ENCODE measurements around the gene COG3. TPM values are rescaled to one million over a fixed set of nuclear protein-coding genes. Genes with fewer than 3 reads are reported as not detected.

The COG3 gene
- total and polyA plus RNA-seq, 2 donors from 2014 or later, result 18.0 to 26.0 TPM

DNA sequence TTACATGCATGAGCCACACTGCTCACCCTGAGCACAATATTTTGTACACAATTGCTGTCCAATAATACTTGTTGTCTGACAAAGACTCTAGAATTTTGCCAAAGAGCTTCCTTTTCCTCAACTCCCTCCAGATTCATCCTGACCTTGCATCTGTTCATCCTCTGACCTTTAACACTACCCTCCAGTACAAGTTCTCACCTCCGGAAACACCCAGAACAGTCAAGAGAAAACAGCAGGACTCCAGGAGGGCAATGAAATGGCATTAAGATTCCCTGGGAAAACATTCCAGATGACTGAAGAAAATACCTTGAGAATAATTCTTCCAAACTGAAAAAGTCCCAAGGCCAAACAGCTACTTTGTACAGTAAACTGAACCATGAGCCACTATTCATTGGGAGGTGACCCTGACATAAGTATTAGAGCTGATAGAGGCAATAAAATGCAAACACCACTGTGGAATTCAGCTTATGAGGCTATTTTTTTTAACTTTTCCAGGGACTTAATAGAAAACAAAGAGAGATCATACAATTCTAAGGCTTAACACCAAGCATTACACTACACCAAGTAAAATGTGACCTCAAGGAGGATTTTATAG lies 15.7 kb upstream of the COG3 start:
- no peak overlapping the region for H3K27ac ChIP-seq (ENCODE audit: low read depth in 2 of 2, low read length in 2 of 2)
- H3K27me3 ChIP-seq (ENCODE audit: control insufficient read depth, insufficient read depth, low read length), result no peaks in the 10 kb centered on the region
- no peak overlapping the region for H3K4me3 ChIP-seq (ENCODE audit: low read length in 3 of 3)
- H3K36me3 ChIP-seq (ENCODE audit: control insufficient read depth in 2 of 3, insufficient read depth in 3 of 3, low read length in 3 of 3), result no peaks in the 10 kb centered on the region
- no peak for FAIRE-seq
- DNase-seq, result no peak
- TF ChIP-seq, protein P1, sequence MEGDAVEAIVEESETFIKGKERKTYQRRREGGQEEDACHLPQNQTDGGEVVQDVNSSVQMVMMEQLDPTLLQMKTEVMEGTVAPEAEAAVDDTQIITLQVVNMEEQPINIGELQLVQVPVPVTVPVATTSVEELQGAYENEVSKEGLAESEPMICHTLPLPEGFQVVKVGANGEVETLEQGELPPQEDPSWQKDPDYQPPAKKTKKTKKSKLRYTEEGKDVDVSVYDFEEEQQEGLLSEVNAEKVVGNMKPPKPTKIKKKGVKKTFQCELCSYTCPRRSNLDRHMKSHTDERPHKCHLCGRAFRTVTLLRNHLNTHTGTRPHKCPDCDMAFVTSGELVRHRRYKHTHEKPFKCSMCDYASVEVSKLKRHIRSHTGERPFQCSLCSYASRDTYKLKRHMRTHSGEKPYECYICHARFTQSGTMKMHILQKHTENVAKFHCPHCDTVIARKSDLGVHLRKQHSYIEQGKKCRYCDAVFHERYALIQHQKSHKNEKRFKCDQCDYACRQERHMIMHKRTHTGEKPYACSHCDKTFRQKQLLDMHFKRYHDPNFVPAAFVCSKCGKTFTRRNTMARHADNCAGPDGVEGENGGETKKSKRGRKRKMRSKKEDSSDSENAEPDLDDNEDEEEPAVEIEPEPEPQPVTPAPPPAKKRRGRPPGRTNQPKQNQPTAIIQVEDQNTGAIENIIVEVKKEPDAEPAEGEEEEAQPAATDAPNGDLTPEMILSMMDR (IDR thresholded peaks at IDR 0.05; ENCODE audit: borderline replicate concordance, extremely low read depth, insufficient read depth), result no peak
- H3K9ac ChIP-seq (ENCODE audit: low read length in 3 of 3), result no peak overlapping the region
- intact Hi-C loops (cut with DNase I), result no loop called here
- peaks cover 0 to 4% (median 0%) of the 10 kb centered on the region in 3 donors for H3K4me1 ChIP-seq (ENCODE audit: control insufficient read depth in 2 of 3, insufficient read depth in 2 of 3, low read depth in 1 of 3, low read length in 3 of 3)
- H3K9me3 ChIP-seq (ENCODE audit: control insufficient read depth in 2 of 3, insufficient read depth in 1 of 3, low read length in 3 of 3), result no peaks in the 10 kb centered on the region

DNA sequence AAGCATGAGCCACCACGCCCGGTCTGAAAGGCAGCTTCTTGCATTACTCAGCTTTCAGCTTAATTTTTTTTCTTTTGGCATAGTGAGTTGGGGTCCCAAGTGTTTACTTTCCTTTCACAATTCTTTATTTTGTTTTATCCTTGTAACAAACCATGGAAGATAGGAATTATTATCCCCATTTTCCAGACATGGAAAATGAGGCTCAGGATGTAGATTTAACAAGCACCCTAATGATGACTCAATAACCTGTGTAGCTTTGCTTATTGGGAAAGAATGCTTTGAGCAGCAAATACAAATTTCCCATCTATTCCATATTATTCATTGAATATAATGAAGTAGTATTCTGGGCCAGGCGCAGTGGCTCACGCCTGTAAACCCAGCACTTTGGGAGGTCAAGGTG lies 13.5 kb upstream of the COG3 start:
- H3K4me1 ChIP-seq (ENCODE audit: control insufficient read depth in 2 of 3, insufficient read depth in 2 of 3, low read depth in 1 of 3, low read length in 3 of 3), result peaks cover 0 to 4% (median 0%) of the 10 kb centered on the region in 3 donors
- no peaks in the 10 kb centered on the region for H3K27me3 ChIP-seq (ENCODE audit: control insufficient read depth, insufficient read depth, low read length)
- FAIRE-seq, result no peak
- no peaks in the 10 kb centered on the region for H3K36me3 ChIP-seq (ENCODE audit: control insufficient read depth in 2 of 3, insufficient read depth in 3 of 3, low read length in 3 of 3)
- H3K9me3 ChIP-seq (ENCODE audit: control insufficient read depth in 2 of 3, insufficient read depth in 1 of 3, low read length in 3 of 3), result no peaks in the 10 kb centered on the region
- intact Hi-C loops (cut with DNase I), result no loop called here
- H3K9ac ChIP-seq (ENCODE audit: low read length in 3 of 3), result no peak overlapping the region
- no peak overlapping the region for H3K4me3 ChIP-seq (ENCODE audit: low read length in 3 of 3)
- no peak overlapping the region for H3K27ac ChIP-seq (ENCODE audit: low read depth in 2 of 2, low read length in 2 of 2)
- no peak for DNase-seq
- TF ChIP-seq, protein P1 (IDR thresholded peaks at IDR 0.05; ENCODE audit: borderline replicate concordance, extremely low read depth, insufficient read depth), result no peak

DNA sequence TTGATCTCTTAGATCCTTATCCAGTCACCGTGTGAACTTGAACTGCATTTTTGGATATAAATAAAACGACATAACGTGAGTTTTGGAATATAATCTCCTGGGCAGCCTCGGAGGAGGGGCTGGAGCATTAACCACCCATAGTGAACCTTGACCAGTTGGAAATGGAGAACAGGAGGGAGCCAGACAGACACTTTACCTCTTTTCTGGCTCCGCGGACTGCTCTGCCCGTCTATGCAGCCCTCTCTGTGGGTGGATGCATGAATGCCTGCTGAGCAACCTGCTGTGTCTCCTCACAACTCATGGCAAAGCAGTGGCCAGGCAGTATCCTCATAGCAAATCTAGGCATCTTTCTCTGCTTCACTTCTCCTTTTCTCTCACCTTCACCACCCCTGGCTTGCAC lies 10.5 kb upstream of the COG3 start:
- Histone ChIP-seq H3K36me3 (ENCODE audit: control insufficient read depth in 2 of 3, insufficient read depth in 3 of 3, low read length in 3 of 3) (no peaks in the 10 kb centered on the region), H3K9me3 (ENCODE audit: control insufficient read depth in 2 of 3, insufficient read depth in 1 of 3, low read length in 3 of 3) (peaks cover 0 to 5% (median 0%) of the 10 kb centered on the region in 3 donors)
- intact Hi-C loops (cut with DNase I), result no loop called here

More for the DNA sequence above, 10.5 kb upstream of the COG3 start:
- no peak for DNase-seq
- Histone ChIP-seq H3K9ac (ENCODE audit: low read length in 3 of 3) (no peak overlapping the region), H3K27ac (ENCODE audit: low read depth in 2 of 2, low read length in 2 of 2) (no peak overlapping the region), H3K27me3 (ENCODE audit: control insufficient read depth, insufficient read depth, low read length) (no peaks in the 10 kb centered on the region), H3K4me3 (ENCODE audit: low read length in 3 of 3) (no peak overlapping the region), H3K4me1 (ENCODE audit: control insufficient read depth in 2 of 3, insufficient read depth in 2 of 3, low read depth in 1 of 3, low read length in 3 of 3) (no peaks in the 10 kb centered on the region)
- no peak for FAIRE-seq
- TF ChIP-seq, protein P1 (IDR thresholded peaks at IDR 0.05; ENCODE audit: borderline replicate concordance, extremely low read depth, insufficient read depth), result no peak
